H1 (cell line): ENCODE measurements around the gene MAP6. TPM values are rescaled to one million over a fixed set of nuclear protein-coding genes. Genes with fewer than 3 reads are reported as not detected.

Experiments
- polyA plus RNA-seq, 7 experiments: library from polyadenylated mRNA; depleted of rRNA in 3 of 7; stranded (reverse) in 5 of 7; unstranded in 2 of 7; fragments of >200 nt in 5 of 7; fragments of 200-250 nt in 2 of 7; gene quantifications; 1 replicate in 5 of 7; 2 replicates in 1 of 7; 4 replicates in 1 of 7; pipeline versions ENCODE4 v1.2.1 to v1.2.3, GENCODE V29; 2011 to 2013; ENCODE audit warnings: missing spikeins in 2 of 7, mixed read lengths in 2 of 7
- small RNA-seq: library from polyadenylated mRNA; stranded (forward); fragments of <200 nt; extraction: miRNeasy Mini kit (QIAGEN cat#:217004); gene quantifications from one replicate; pipeline ENCODE3, GENCODE V24; 2013; ENCODE audit not compliant: insufficient read depth
- total RNA-seq: library from RNA; stranded (reverse); fragmentation: NEBNext Ultra II Directional; extraction: Animal tissue kit (Norgen Biotek cat#: 25700); gene quantifications from 2 replicates; pipeline ENCODE4 v1.2.1, GENCODE V29; 2021

MAP6 gene
- total and polyA plus RNA-seq, 2 of the 8 experiments (the other 6 are each of a cell fraction or from before 2014, with no cell fraction given): 0.54 to 0.89 TPM

Small RNA genes within 50 kb of the gene (small RNA-seq; reads per million reads assigned to genes)
- not detected for gene AP001922.4

Other genes starting within 250 kb of the MAP6 start
- gene KLHL35, start 235.8 kb downstream of the MAP6 start, total RNA-seq: 0.35 and 0.40 TPM in 2 replicates
- 0.41 and 0.64 TPM in 2 replicates for gene KLHL35, start 235.8 kb downstream of the MAP6 start, polyA plus RNA-seq (2011; rRNA removed)
- 8.1 and 8.6 TPM in 2 replicates for gene GDPD5, start 143.1 kb downstream of the MAP6 start, total RNA-seq
- 7.8 and 10.2 TPM in 2 replicates for gene GDPD5, start 143.1 kb downstream of the MAP6 start, polyA plus RNA-seq (2011; rRNA removed)
- 420 and 424 TPM in 2 replicates for gene SERPINH1, start 106.8 kb downstream of the MAP6 start, total RNA-seq
- 621 and 869 TPM in 2 replicates for gene SERPINH1, start 106.8 kb downstream of the MAP6 start, polyA plus RNA-seq (2011; rRNA removed)
- gene MOGAT2, start 48.8 kb upstream of the MAP6 start, total RNA-seq: not detected in 2 replicates
- gene MOGAT2, start 48.8 kb upstream of the MAP6 start, polyA plus RNA-seq (2011; rRNA removed): not detected in 2 replicates
- gene DGAT2, start 99.7 kb upstream of the MAP6 start, total RNA-seq: 2.6 and 3.2 TPM in 2 replicates
- 5.9 and 8.5 TPM in 2 replicates for gene DGAT2, start 99.7 kb upstream of the MAP6 start, polyA plus RNA-seq (2011; rRNA removed)
- gene UVRAG, start 146.2 kb upstream of the MAP6 start, total RNA-seq: 10.4 and 14.7 TPM in 2 replicates
- gene UVRAG, start 146.2 kb upstream of the MAP6 start, polyA plus RNA-seq (2011; rRNA removed): 4.6 and 5.5 TPM in 2 replicates